WTC11 (cell line): ENCODE measurements around the gene XRCC5. TPM values are rescaled to one million over a fixed set of nuclear protein-coding genes. Genes with fewer than 3 reads are reported as not detected.

Source experiments
- ATAC-seq: fragments of 200-7000 bp; cut with Tn5 transposase; 2 replicates; pipeline ENCODE4 v1.10.0; 2021; ENCODE audit warnings: mild to moderate bottlenecking, moderate library complexity
- CTCF ChIA-PET: fragments of 300-600 bp; sonication (Branson Sonifier 250); formaldehyde crosslinking; loops from one replicate; lab custom pipeline; 2021; ENCODE audit warnings: antibody characterized with exemption; lab: Charles Lee
- POLR2A ChIA-PET: fragments of 350-600 bp; sonication (Branson Sonifier 250); formaldehyde crosslinking; loops from one replicate; lab custom pipeline; 2021; ENCODE audit warnings: antibody characterized with exemption; lab: Charles Lee
- DNase-seq: peaks from one replicate; pipeline ENCODE4 v3.0.0; 2021; ENCODE audit warnings: low spot score
- H3K27ac Mint-ChIP-seq: 2 replicates; pipeline ENCODE4 v1.8.0; 2021; ENCODE audit warnings: mixed read lengths
- H3K27me3 Mint-ChIP-seq: 2 replicates; pipeline ENCODE4 v1.8.0; 2021; ENCODE audit warnings: low read depth, mild to moderate bottlenecking, moderate library complexity, mixed read lengths
- H3K36me3 Mint-ChIP-seq: 2 replicates; pipeline ENCODE4 v1.8.0; 2021; ENCODE audit warnings: mixed read lengths
- H3K4me1 Mint-ChIP-seq: 2 replicates; pipeline ENCODE4 v1.8.0; 2022; ENCODE audit warnings: mixed read lengths
- H3K4me3 Mint-ChIP-seq: 2 replicates; pipeline ENCODE4 v1.8.0; 2021; ENCODE audit warnings: mild to moderate bottlenecking, moderate library complexity, mixed read lengths
- H3K9me3 Mint-ChIP-seq: 2 replicates; pipeline ENCODE4 v1.8.0; 2021; ENCODE audit warnings: mixed read lengths
- ATF1 ChIP-seq: sonication (generic); formaldehyde crosslinking; IDR thresholded peaks from 2 replicates; pipeline ENCODE4 v1.8.1; 2023; ENCODE audit warnings: mild to moderate bottlenecking, moderate library complexity, missing genetic modification reagents
- ATF2 ChIP-seq: sonication (generic); formaldehyde crosslinking; IDR thresholded peaks from 2 replicates; pipeline ENCODE4 v1.8.1; 2022; ENCODE audit warnings: low read depth, missing genetic modification reagents, borderline replicate concordance
- ATF3 ChIP-seq: sonication (generic); formaldehyde crosslinking; conservative IDR thresholded peaks from 2 replicates; pipeline ENCODE4 v1.8.1; 2022; ENCODE audit warnings: mild to moderate bottlenecking, missing genetic modification reagents
- CDX4 ChIP-seq: fragments of 250-450 bp; sonication (Bioruptor Pico); IDR thresholded peaks from 2 replicates; pipeline ENCODE4 v1.9.0; 2021; ENCODE audit warnings: moderate library complexity, mild to moderate bottlenecking, inconsistent platforms, borderline replicate concordance
- E2F4 ChIP-seq: sonication (generic); formaldehyde crosslinking; IDR thresholded peaks from 2 replicates; pipeline ENCODE4 v1.8.1; 2022; ENCODE audit warnings: low read depth, mild to moderate bottlenecking, moderate library complexity, missing genetic modification reagents, borderline replicate concordance
- GTF2I ChIP-seq: fragments of 250-450 bp; sonication (Bioruptor Pico); conservative IDR thresholded peaks from 2 replicates; pipeline ENCODE4 v1.4.0; 2021; ENCODE audit warnings: mild to moderate bottlenecking
- KAT7 ChIP-seq: sonication (generic); formaldehyde crosslinking; IDR thresholded peaks from 2 replicates; pipeline ENCODE4 v1.8.1; 2023; ENCODE audit warnings: missing genetic modification reagents, mild to moderate bottlenecking, borderline replicate concordance
- MYBL2 ChIP-seq: sonication (generic); formaldehyde crosslinking; IDR thresholded peaks from 2 replicates; pipeline ENCODE4 v1.8.1; 2023; ENCODE audit warnings: mild to moderate bottlenecking, moderate library complexity, missing genetic modification reagents
- NFE2L1 ChIP-seq: sonication (generic); formaldehyde crosslinking; IDR thresholded peaks from 2 replicates; pipeline ENCODE4 v1.8.1; 2023; ENCODE audit warnings: missing genetic modification reagents
- OVOL2 ChIP-seq: fragments of 250-450 bp; sonication (Bioruptor Pico); IDR thresholded peaks from 2 replicates; pipeline ENCODE4 v1.9.0; 2021; ENCODE audit warnings: mild to moderate bottlenecking, borderline replicate concordance
- RORB ChIP-seq: fragments of 250-450 bp; sonication (Bioruptor Pico); IDR thresholded peaks from 2 replicates; pipeline ENCODE4 v1.9.0; 2021; ENCODE audit warnings: mild to moderate bottlenecking
- TEAD1 ChIP-seq: sonication (generic); formaldehyde crosslinking; IDR thresholded peaks from 2 replicates; pipeline ENCODE4 v1.8.0; 2022; ENCODE audit warnings: mild to moderate bottlenecking, missing genetic modification reagents
- TP53 ChIP-seq: sonication (generic); formaldehyde crosslinking; IDR thresholded peaks from 2 replicates; pipeline ENCODE4 v1.8.1; 2023; ENCODE audit warnings: mild to moderate bottlenecking, missing genetic modification reagents
- ZBTB21 ChIP-seq: sonication (generic); formaldehyde crosslinking; IDR thresholded peaks from 2 replicates; pipeline ENCODE4 v1.8.1; 2023; ENCODE audit warnings: mild to moderate bottlenecking, missing genetic modification reagents, borderline replicate concordance
- total RNA-seq: library from RNA; stranded (reverse); gene quantifications from 3 replicates; pipeline ENCODE4 v1.2.3, GENCODE V29; 2021
- TF ChIP-seq, protein P1 (sequence below): sonication (generic); formaldehyde crosslinking; IDR thresholded peaks from 2 replicates; pipeline ENCODE4 v1.8.0; 2022; ENCODE audit warnings: mild to moderate bottlenecking, missing genetic modification reagents
- TF ChIP-seq, protein P2 (sequence below): sonication (generic); formaldehyde crosslinking; IDR thresholded peaks from 2 replicates; pipeline ENCODE4 v1.8.1; 2023; ENCODE audit warnings: mild to moderate bottlenecking, missing genetic modification reagents
- TF ChIP-seq, protein P3 (sequence below): sonication (generic); formaldehyde crosslinking; IDR thresholded peaks from 2 replicates; pipeline ENCODE4 v1.8.0; 2023; ENCODE audit warnings: missing genetic modification reagents

The XRCC5 gene
- total RNA-seq, 1 experiment from 2014 or later, result 522 TPM

DNA sequence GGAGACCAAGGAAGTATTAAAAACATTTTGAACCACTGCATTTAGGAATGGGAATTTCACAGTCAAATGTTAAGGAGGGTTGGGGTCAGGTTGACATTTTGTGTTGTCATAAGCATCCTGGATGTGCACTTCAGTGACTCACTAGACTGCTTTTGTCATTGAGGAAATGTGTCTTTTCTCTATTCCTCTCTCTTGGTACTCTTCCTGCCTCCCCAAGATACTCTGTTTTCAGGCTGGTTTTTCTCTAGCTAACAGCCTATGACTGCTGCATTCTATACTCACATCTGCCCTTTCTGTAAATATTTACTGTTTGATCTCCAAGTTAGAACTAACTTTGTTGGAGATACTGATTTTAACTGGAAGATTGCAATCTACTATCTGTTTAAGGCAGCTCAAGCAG, 23.4 kb downstream of the XRCC5 start:
- no peaks in the 10 kb centered on the region for H3K4me1 Mint-ChIP-seq
- TF ChIP-seq OVOL2 (no peak), ATF1 (CRISPR knock-in tag) (no peak), TEAD1 (CRISPR knock-in tag) (no peak), E2F4 (CRISPR knock-in tag) (no peak), ZBTB21 (CRISPR knock-in tag) (no peak), GTF2I (CRISPR knock-in tag) (no peak), ATF2 (CRISPR knock-in tag) (no peak)
- TF ChIP-seq, protein P1, sequence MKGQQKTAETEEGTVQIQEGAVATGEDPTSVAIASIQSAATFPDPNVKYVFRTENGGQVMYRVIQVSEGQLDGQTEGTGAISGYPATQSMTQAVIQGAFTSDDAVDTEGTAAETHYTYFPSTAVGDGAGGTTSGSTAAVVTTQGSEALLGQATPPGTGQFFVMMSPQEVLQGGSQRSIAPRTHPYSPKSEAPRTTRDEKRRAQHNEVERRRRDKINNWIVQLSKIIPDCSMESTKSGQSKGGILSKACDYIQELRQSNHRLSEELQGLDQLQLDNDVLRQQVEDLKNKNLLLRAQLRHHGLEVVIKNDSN (CRISPR knock-in tag), result no peak
- TF ChIP-seq, all 79 proteins: peak for 0
- ChIA-PET CTCF (no interaction called here), POLR2A (no interaction called here)
- H3K27ac Mint-ChIP-seq, result no peak overlapping the region
- H3K9me3 Mint-ChIP-seq, result no peaks in the 10 kb centered on the region
- no peak overlapping the region for H3K4me3 Mint-ChIP-seq
- H3K27me3 Mint-ChIP-seq, result no peaks in the 10 kb centered on the region
- no peak for DNase-seq
- ATAC-seq, result no peak
- peaks cover 86% of the 10 kb centered on the region for H3K36me3 Mint-ChIP-seq

DNA sequence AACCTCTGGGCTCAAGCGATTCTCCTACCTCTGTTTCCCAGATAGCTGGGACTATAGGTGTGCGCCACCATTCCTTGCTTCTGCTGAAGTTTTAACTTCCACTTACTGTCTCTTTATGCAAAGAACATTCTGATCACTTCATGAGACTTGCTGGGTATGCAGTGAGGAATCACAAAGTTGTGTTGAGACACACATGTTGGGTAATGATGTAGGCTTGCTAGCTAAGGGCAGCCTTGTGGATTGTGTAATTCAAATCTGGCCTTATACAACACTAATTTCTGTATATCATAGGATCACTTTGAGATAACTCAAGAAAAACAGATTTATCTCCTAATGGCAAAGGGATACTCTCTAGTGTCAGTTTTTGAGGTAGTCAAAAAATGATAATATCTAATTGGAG, 24.2 kb downstream of the XRCC5 start:
- H3K4me1 Mint-ChIP-seq, result no peaks in the 10 kb centered on the region
- TF ChIP-seq KAT7 (CRISPR knock-in tag), result no peak
- no peak for TF ChIP-seq MYBL2 (CRISPR knock-in tag)
- TF ChIP-seq, protein P2, sequence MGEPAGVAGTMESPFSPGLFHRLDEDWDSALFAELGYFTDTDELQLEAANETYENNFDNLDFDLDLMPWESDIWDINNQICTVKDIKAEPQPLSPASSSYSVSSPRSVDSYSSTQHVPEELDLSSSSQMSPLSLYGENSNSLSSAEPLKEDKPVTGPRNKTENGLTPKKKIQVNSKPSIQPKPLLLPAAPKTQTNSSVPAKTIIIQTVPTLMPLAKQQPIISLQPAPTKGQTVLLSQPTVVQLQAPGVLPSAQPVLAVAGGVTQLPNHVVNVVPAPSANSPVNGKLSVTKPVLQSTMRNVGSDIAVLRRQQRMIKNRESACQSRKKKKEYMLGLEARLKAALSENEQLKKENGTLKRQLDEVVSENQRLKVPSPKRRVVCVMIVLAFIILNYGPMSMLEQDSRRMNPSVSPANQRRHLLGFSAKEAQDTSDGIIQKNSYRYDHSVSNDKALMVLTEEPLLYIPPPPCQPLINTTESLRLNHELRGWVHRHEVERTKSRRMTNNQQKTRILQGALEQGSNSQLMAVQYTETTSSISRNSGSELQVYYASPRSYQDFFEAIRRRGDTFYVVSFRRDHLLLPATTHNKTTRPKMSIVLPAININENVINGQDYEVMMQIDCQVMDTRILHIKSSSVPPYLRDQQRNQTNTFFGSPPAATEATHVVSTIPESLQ, result no peak
- TF ChIP-seq, protein P3, sequence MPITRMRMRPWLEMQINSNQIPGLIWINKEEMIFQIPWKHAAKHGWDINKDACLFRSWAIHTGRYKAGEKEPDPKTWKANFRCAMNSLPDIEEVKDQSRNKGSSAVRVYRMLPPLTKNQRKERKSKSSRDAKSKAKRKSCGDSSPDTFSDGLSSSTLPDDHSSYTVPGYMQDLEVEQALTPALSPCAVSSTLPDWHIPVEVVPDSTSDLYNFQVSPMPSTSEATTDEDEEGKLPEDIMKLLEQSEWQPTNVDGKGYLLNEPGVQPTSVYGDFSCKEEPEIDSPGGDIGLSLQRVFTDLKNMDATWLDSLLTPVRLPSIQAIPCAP (CRISPR knock-in tag), result no peak
- no peak for TF ChIP-seq CDX4
- TF ChIP-seq TP53 (CRISPR knock-in tag), result no peak
- TF ChIP-seq NFE2L1 (CRISPR knock-in tag), result no peak
- TF ChIP-seq RORB (CRISPR knock-in tag), result no peak
- no peak for TF ChIP-seq ATF3
- no peak for TF ChIP-seq ATF1 (CRISPR knock-in tag)
- no peak for TF ChIP-seq GTF2I (CRISPR knock-in tag)
- H3K4me3 Mint-ChIP-seq, result no peak overlapping the region
- H3K27ac Mint-ChIP-seq, result no peak overlapping the region
- DNase-seq, result no peak
- ChIA-PET POLR2A (no interaction called here), CTCF (interaction anchor here (1.5 kb wide), 1 partner anchor 19 kb away, joined by 3 read pairs; no protein-coding TSS in a partner anchor)
- no peaks in the 10 kb centered on the region for H3K9me3 Mint-ChIP-seq
- ATAC-seq, result no peak
- H3K36me3 Mint-ChIP-seq, result peaks cover 86% of the 10 kb centered on the region
- no peaks in the 10 kb centered on the region for H3K27me3 Mint-ChIP-seq
